IMR-90 (cell line): ENCODE data around the gene NUDT15. TPM values are rescaled to one million over a fixed set of nuclear protein-coding genes. Genes with fewer than 3 reads are reported as not detected.

Experiments used
- ATAC-seq: fragments of 200-7000 bp; cut with Tn5 transposase; 2 replicates; pipeline ENCODE4 v1.9.1; 2020; ENCODE audit warnings: low read depth, mild to moderate bottlenecking, moderate library complexity
- BruUV-seq: library from RNA; stranded (reverse); fragments of 400-500 nt; replicated peaks from 2 replicates; lab custom pipeline; 2021; lab: Mats Ljungman, UMichigan
- CTCF ChIA-PET: fragments of 300-600 bp; formaldehyde crosslinking; extraction: SDS; loops from one replicate; lab custom pipeline; 2021; ENCODE audit warnings: antibody characterized with exemption; lab: Yijun Ruan, JAX
- POLR2A ChIA-PET: fragments of 300-600 bp; sonication (Branson Sonifier 250); formaldehyde crosslinking; loops from one replicate; lab custom pipeline; 2022; ENCODE audit warnings: antibody characterized with exemption; ENCODE audit not compliant: unreplicated experiment; lab: Charles Lee
- DNase-seq: peaks from one replicate; pipeline ENCODE4 v3.0.0; 2013
- H2AFZ ChIP-seq: replicated peaks from 2 replicates; pipeline ENCODE3; 2013; ENCODE audit warnings: low read length, mild to moderate bottlenecking; ENCODE audit not compliant: poor library complexity
- H2AK5ac ChIP-seq: 2 replicates; pipeline ENCODE4 v1.6.1; 2013; ENCODE audit warnings: low read depth, low read length, inconsistent platforms
- H2AK9ac ChIP-seq: replicated peaks from 2 replicates; pipeline ENCODE3; 2013; ENCODE audit warnings: mild to moderate bottlenecking, low read depth, low read length, moderate library complexity; ENCODE audit not compliant: poor library complexity
- H2BK120ac ChIP-seq: 2 replicates; pipeline ENCODE4 v1.6.1; 2013; ENCODE audit warnings: low read depth, low read length, inconsistent platforms
- H2BK15ac ChIP-seq: 3 replicates; pipeline ENCODE4 v1.6.1; 2013; ENCODE audit warnings: low read depth, low read length, inconsistent platforms
- H2BK20ac ChIP-seq: 2 replicates; pipeline ENCODE4 v1.6.1; 2013; ENCODE audit warnings: low read depth, mild to moderate bottlenecking, inconsistent platforms, low read length, moderate library complexity
- H2BK5ac ChIP-seq: 2 replicates; pipeline ENCODE4 v1.6.1; 2013; ENCODE audit warnings: mild to moderate bottlenecking, low read depth, low read length, inconsistent platforms; ENCODE audit not compliant: poor library complexity, severe bottlenecking
- H3K14ac ChIP-seq: replicated peaks from 2 replicates; pipeline ENCODE4 v1.6.1; 2013; ENCODE audit warnings: low read depth, low read length, inconsistent platforms
- H3K18ac ChIP-seq: 2 replicates; pipeline ENCODE4 v1.6.1; 2013; ENCODE audit warnings: low read depth, low read length, control low read depth
- H3K23ac ChIP-seq: 2 replicates; pipeline ENCODE4 v1.6.1; 2013; ENCODE audit warnings: low read depth, low read length, inconsistent platforms
- H3K27ac ChIP-seq: 2 replicates; pipeline ENCODE4 v1.5.1; 2013; ENCODE audit warnings: mild to moderate bottlenecking, control low read depth, low read length; ENCODE audit not compliant: insufficient read depth
- H3K27me3 ChIP-seq: 2 replicates; pipeline ENCODE4 v1.6.1; 2013; ENCODE audit warnings: low read length; ENCODE audit not compliant: control insufficient read depth, insufficient read depth
- H3K36me3 ChIP-seq: 2 replicates; pipeline ENCODE4 v1.6.1; 2013; ENCODE audit warnings: low read length, mixed read lengths; ENCODE audit not compliant: control insufficient read depth, insufficient read depth
- H3K4ac ChIP-seq: 2 replicates; pipeline ENCODE4 v1.6.1; 2013; ENCODE audit warnings: low read depth, low read length, inconsistent platforms
- H3K4me1 ChIP-seq: 2 replicates; pipeline ENCODE4 v1.6.1; 2013; ENCODE audit warnings: low read length, mixed read lengths; ENCODE audit not compliant: control insufficient read depth, insufficient read depth
- H3K4me2 ChIP-seq: 2 replicates; pipeline ENCODE4 v1.6.1; 2013; ENCODE audit warnings: low read depth, mild to moderate bottlenecking, control low read depth, low read length, moderate library complexity
- H3K4me3 ChIP-seq: 2 replicates; pipeline ENCODE4 v1.5.1; 2013; ENCODE audit warnings: low read depth, mild to moderate bottlenecking, control low read depth, low read length, moderate library complexity; ENCODE audit not compliant: insufficient read depth
- H3K56ac ChIP-seq: 2 replicates; pipeline ENCODE4 v1.6.1; 2013; ENCODE audit warnings: low read length, inconsistent platforms; ENCODE audit not compliant: insufficient read depth; ENCODE audit errors: extremely low read depth
- H3K79me1 ChIP-seq, 2 experiments: 2 replicates each; pipeline ENCODE4 v1.6.1; 2013; ENCODE audit warnings: low read length in 2 of 2, inconsistent platforms in 1 of 2, low read depth in 1 of 2
- H3K9ac ChIP-seq: 2 replicates; pipeline ENCODE4 v1.6.1; 2013; ENCODE audit warnings: low read depth, low read length, control low read depth
- H3K9me1 ChIP-seq: 2 replicates; pipeline ENCODE4 v1.6.1; 2013; ENCODE audit warnings: low read length, inconsistent platforms; ENCODE audit not compliant: insufficient read depth
- H3K9me3 ChIP-seq: 2 replicates; pipeline ENCODE4 v1.6.1; 2013; ENCODE audit warnings: low read length; ENCODE audit not compliant: control insufficient read depth, insufficient read depth
- H4K20me1 ChIP-seq: 2 replicates; pipeline ENCODE4 v1.6.1; 2013; ENCODE audit warnings: low read length, inconsistent platforms; ENCODE audit not compliant: insufficient read depth
- H4K5ac ChIP-seq: 2 replicates; pipeline ENCODE4 v1.6.1; 2013; ENCODE audit warnings: mild to moderate bottlenecking, low read depth, low read length, control low read depth
- H4K8ac ChIP-seq, 2 experiments: 2 replicates each; pipeline ENCODE4 v1.6.1; 2013; ENCODE audit warnings: low read depth in 2 of 2, low read length in 2 of 2, control low read depth in 1 of 2, inconsistent platforms in 1 of 2
- H4K91ac ChIP-seq: 2 replicates; pipeline ENCODE4 v1.6.1; 2013; ENCODE audit warnings: low read depth, low read length, inconsistent platforms; ENCODE audit not compliant: insufficient read depth
- BHLHE40 ChIP-seq: fragments of 150-350 bp; IDR thresholded peaks from 2 replicates; pipeline ENCODE4 v1.6.1; 2016; ENCODE audit warnings: mild to moderate bottlenecking, low read depth, low read length
- CEBPB ChIP-seq: IDR thresholded peaks from 2 replicates; pipeline ENCODE4 v1.6.1; 2012; ENCODE audit warnings: low read depth, low read length, improper control_type of control experiment
- CHD1 ChIP-seq: IDR thresholded peaks from 2 replicates; pipeline ENCODE4 v1.6.1; 2012; ENCODE audit warnings: low read depth, low read length, improper control_type of control experiment
- CTCF ChIP-seq: conservative IDR thresholded peaks from 2 replicates; pipeline ENCODE4 v1.5.1; 2012; ENCODE audit warnings: mild to moderate bottlenecking, low read depth, low read length, improper control_type of control experiment
- ELK1 ChIP-seq: fragments of 150-350 bp; IDR thresholded peaks from 2 replicates; pipeline ENCODE4 v1.6.1; 2016; ENCODE audit warnings: low read depth, mild to moderate bottlenecking, low read length, moderate library complexity, borderline replicate concordance
- FOS ChIP-seq: fragments of 150-350 bp; IDR thresholded peaks from 2 replicates; pipeline ENCODE4 v1.6.1; 2016; ENCODE audit warnings: low read depth, low read length
- MAFK ChIP-seq: IDR thresholded peaks from 2 replicates; pipeline ENCODE4 v1.6.1; 2012; ENCODE audit warnings: low read depth, low read length, improper control_type of control experiment
- MAZ ChIP-seq: IDR thresholded peaks from 2 replicates; pipeline ENCODE4 v1.6.1; 2012; ENCODE audit warnings: low read depth, mild to moderate bottlenecking, low read length, improper control_type of control experiment, moderate library complexity, borderline replicate concordance
- MXI1 ChIP-seq: IDR thresholded peaks from 2 replicates; pipeline ENCODE4 v1.6.1; 2012; ENCODE audit warnings: low read depth, mild to moderate bottlenecking, low read length, moderate library complexity, borderline replicate concordance
- NFE2L2 ChIP-seq: fragments of 150-350 bp; IDR thresholded peaks from 2 replicates; pipeline ENCODE4 v1.6.1; 2016; ENCODE audit warnings: low read depth, mild to moderate bottlenecking, low read length
- POLR2A ChIP-seq: IDR thresholded peaks from 2 replicates; pipeline ENCODE4 v1.6.1; 2012; ENCODE audit warnings: mild to moderate bottlenecking, low read depth, low read length
- RAD21 ChIP-seq: IDR thresholded peaks from 2 replicates; pipeline ENCODE4 v1.6.1; 2012; ENCODE audit warnings: low read length, improper control_type of control experiment
- RCOR1 ChIP-seq: IDR thresholded peaks from 2 replicates; pipeline ENCODE4 v1.6.1; 2012; ENCODE audit warnings: mild to moderate bottlenecking, low read length, improper control_type of control experiment; ENCODE audit not compliant: insufficient replicate concordance
- RFX5 ChIP-seq: IDR thresholded peaks from 2 replicates; pipeline ENCODE4 v1.8.0; 2012; ENCODE audit warnings: low read depth, mild to moderate bottlenecking, low read length, moderate library complexity
- SMC3 ChIP-seq: fragments of 150-350 bp; IDR thresholded peaks from 2 replicates; pipeline ENCODE4 v1.6.1; 2016; ENCODE audit warnings: low read depth, mild to moderate bottlenecking, antibody characterized with exemption, low read length, moderate library complexity
- USF2 ChIP-seq: fragments of 150-350 bp; IDR thresholded peaks from 2 replicates; pipeline ENCODE4 v1.6.1; 2017; ENCODE audit warnings: mild to moderate bottlenecking, antibody characterized with exemption, low read length, low read depth
- WGBS, 2 experiments: methylation state at CpG; one replicate each; pipeline versions ENCODE4 v1.1.5 to v1.1.7; 2013; ENCODE audit warnings: missing lambda C conversion rate in 2 of 2; ENCODE audit not compliant: insufficient read length in 1 of 2; ENCODE audit errors: extremely low coverage in 2 of 2; 5-methylcytosine and 5-hydroxymethylcytosine counted together
- dilution Hi-C: fragments of 300-500 bp; cut with HindIII; formaldehyde crosslinking; loops from one replicate; pipeline ENCODE4 v1.14.3; 2018; ENCODE audit warnings: low sequenced_read_pairs; ENCODE audit not compliant: unreplicated experiment
- in situ Hi-C: fragments of 300-500 bp; cut with MboI; formaldehyde crosslinking; loops from 3 replicates; pipeline ENCODE4 v1.14.3; 2019; ENCODE audit warnings: low sequenced_read_pairs, inconsistent platforms, mixed read lengths
- intact Hi-C: fragments of 100-400 bp; cut with micrococcal nuclease; formaldehyde crosslinking; loops from 2 replicates; pipeline ENCODE4 v1.10.0; 2022
- polyA plus RNA-seq, 3 experiments: library from polyadenylated mRNA; depleted of rRNA; stranded (reverse); fragments of >200 nt; gene quantifications; 2 replicates each; pipeline ENCODE4 v1.2.3, GENCODE V29; 2012; ENCODE audit warnings: low replicate concordance in 1 of 3
- total RNA-seq: library from RNA; depleted of rRNA; stranded (reverse); fragments of >200 nt; gene quantifications from 2 replicates; pipeline ENCODE4 v1.2.3, GENCODE V29; 2012

Gene NUDT15
- total and polyA plus RNA-seq, 2 of the 4 experiments (the other 2 are of a cell fraction) = 13.1 to 14.2 TPM

- POLR2A ChIA-PET = no interaction called here
- H3K23ac ChIP-seq = peak overlapping the region; percentile 82
- H3K79me1 ChIP-seq = peaks cover 10 to 35% of the 10 kb centered on the region in 2 experiments
- peaks cover 1% of the 10 kb centered on the region; the same call in 1 of the 2 replicates for H3K36me3 ChIP-seq
- peak overlapping the region; percentile 92 to 99; a peak in 2 of 4 replicates for H4K8ac ChIP-seq
- dilution Hi-C loops = no loop called here
- peaks cover 6% of the 10 kb centered on the region for H3K4me1 ChIP-seq
- peak overlapping the region; percentile 94 for H3K4ac ChIP-seq
- H2AK5ac ChIP-seq = peak overlapping the region; percentile 35; the same call in 1 of the 2 replicates
- no peak overlapping the region for H2AFZ ChIP-seq
- H3K56ac ChIP-seq = no peak overlapping the region
- peak overlapping the region; percentile 76 for H2AK9ac ChIP-seq
- peaks cover 3% of the 10 kb centered on the region; the same call in 1 of the 2 replicates for H4K20me1 ChIP-seq
- no peak overlapping the region for H4K91ac ChIP-seq
- WGBS, 2 experiments = no CpG with 5 or more reads among the region's 1 CpG
- H2BK120ac ChIP-seq = peak overlapping the region; percentile 33; the same call in 1 of the 2 replicates
- H3K9me1 ChIP-seq = peaks cover 7% of the 10 kb centered on the region
- peak overlapping the region; percentile 77 for H2BK5ac ChIP-seq
- in situ Hi-C loops = no loop called here
- intact Hi-C loops = loop anchor here (5.0 kb wide), 1 partner anchor 729 kb away; no protein-coding TSS in a partner anchor
- TF ChIP-seq MAZ (no peak), RFX5 (no peak), CTCF (no peak), SMC3 (no peak), MAFK (no peak), POLR2A (no peak), ELK1 (no peak), CEBPB (no peak), MXI1 (no peak), NFE2L2 (no peak), RAD21 (no peak), BHLHE40 (no peak), RCOR1 (no peak), CHD1 (no peak), USF2 (no peak), FOS (no peak)
- TSS peak; percentile 51 for BruUV-seq
- CTCF ChIA-PET = interaction anchor here (0.6 to 3.8 kb wide), 3 partner anchors 9 to 88 kb away, joined by 3 to 13 read pairs (median 4); no protein-coding TSS in a partner anchor
- H3K4me2 ChIP-seq = peak overlapping the region; percentile 92
- H3K18ac ChIP-seq = no peak overlapping the region
- H2BK15ac ChIP-seq = no peak overlapping the region
- no peak for DNase-seq
- no peak overlapping the region; the same call in 1 of the 2 replicates for H3K9ac ChIP-seq
- no peak for ATAC-seq
- H4K5ac ChIP-seq = peak overlapping the region; percentile 10; the same call in 1 of the 2 replicates
- H2BK20ac ChIP-seq = no peak overlapping the region
- no peak overlapping the region for H3K14ac ChIP-seq
- H3K27ac ChIP-seq = no peak overlapping the region; the same call in 1 of the 2 replicates
- no peaks in the 10 kb centered on the region for H3K9me3 ChIP-seq
- H3K27me3 ChIP-seq = no peaks in the 10 kb centered on the region
- H3K4me3 ChIP-seq = no peak overlapping the region; the same call in 1 of the 2 replicates
These were observed 1.2 kb downstream of the NUDT15 start for GRCh38 chr13:48038761-48039160.
